GM19452 (cell line): ENCODE data around the gene ENPP1.
"Not testable (repeated sequence)": the region's sequence is repeated elsewhere in the genome, so short reads cannot be mapped to it uniquely, and the experiment has no call there.

ENCODE experiments used
- ATAC-seq: cut with Tn5 transposase; IDR thresholded peaks from one replicate; pipeline ENCODE4 v1.9.1; 2021; ENCODE audit not compliant: unreplicated experiment

ENPP1 gene

GRCh38 chr6:131911951-131912350 is 104.1 kb downstream of the ENPP1 start:
- ATAC-seq: no peak

GRCh38 chr6:131914234-131914633 is 106.4 kb downstream of the ENPP1 start:
- no peak for ATAC-seq

- ATAC-seq: peak; percentile 87
Observed at GRCh38 chr6:131914967-131915751, 107.3 kb downstream of the ENPP1 start.

- ATAC-seq: not testable (repeated sequence)
Observed at GRCh38 chr6:131916091-131916796, 108.4 kb downstream of the ENPP1 start.

- ATAC-seq: no peak
Observed at GRCh38 chr6:131916847-131917246, 109.0 kb downstream of the ENPP1 start.

- ATAC-seq: no peak
Observed at GRCh38 chr6:131917318-131917717, 109.5 kb downstream of the ENPP1 start.

- no peak for ATAC-seq
Observed at GRCh38 chr6:131917763-131918649, 110.2 kb downstream of the ENPP1 start.

- ATAC-seq: no peak
Observed at GRCh38 chr6:131918650-131919355, 111.0 kb downstream of the ENPP1 start.

- no peak for ATAC-seq
Observed at GRCh38 chr6:131920656-131921055, 112.8 kb downstream of the ENPP1 start.

- peak; percentile 70 for ATAC-seq
Observed at GRCh38 chr6:131923356-131923755, 115.5 kb downstream of the ENPP1 start.

- no peak for ATAC-seq
Observed at GRCh38 chr6:131924881-131925474, 117.2 kb downstream of the ENPP1 start.

GRCh38 chr6:131929264-131929663 is 121.4 kb downstream of the ENPP1 start:
- no peak for ATAC-seq

- no peak for ATAC-seq
Observed at GRCh38 chr6:131929976-131930375, 122.2 kb downstream of the ENPP1 start.

- ATAC-seq: no peak
Observed at GRCh38 chr6:131931063-131931750, 123.4 kb downstream of the ENPP1 start.

GRCh38 chr6:131936156-131936555 is 128.3 kb downstream of the ENPP1 start:
- no peak for ATAC-seq

- ATAC-seq: no peak
Observed at GRCh38 chr6:131937226-131937625, 129.4 kb downstream of the ENPP1 start.

- ATAC-seq: no peak
Observed at GRCh38 chr6:131937703-131938631, 130.1 kb downstream of the ENPP1 start.
